HK-2 (cell line): ENCODE measurements around the gene GID8.

Experiments used
- DNase-seq: peaks from one replicate; pipeline ENCODE4 v3.0.0-alpha.2; 2018; ENCODE audit not compliant: unreplicated experiment

Gene GID8

GRCh38 chr20:62902926-62903615, 34.9 kb upstream of the GID8 start:
- DNase-seq: no peak

- no peak for DNase-seq
These were observed 32.3 kb upstream of the GID8 start for GRCh38 chr20:62905536-62906117.

DNA sequence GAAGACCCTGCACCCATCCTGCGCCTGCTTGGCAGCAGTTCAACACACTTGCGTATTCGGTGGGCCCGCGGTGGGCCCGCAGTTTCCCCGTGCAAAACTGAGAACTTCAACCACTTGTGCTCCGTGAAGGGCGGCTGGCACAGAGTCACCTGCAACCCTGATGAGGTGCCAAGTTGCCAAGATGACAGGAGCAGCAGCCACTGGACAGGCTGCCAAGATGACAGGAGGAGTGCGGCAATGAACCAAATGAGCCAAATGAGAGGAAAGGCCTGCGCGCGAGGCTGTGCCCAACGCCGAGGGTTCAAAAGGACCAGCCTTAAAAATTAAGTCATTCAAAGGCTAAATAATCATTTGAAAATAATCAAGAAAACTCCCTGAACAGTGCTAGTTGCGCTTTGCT, 31.7 kb upstream of the GID8 start:
- no peak for DNase-seq

DNA sequence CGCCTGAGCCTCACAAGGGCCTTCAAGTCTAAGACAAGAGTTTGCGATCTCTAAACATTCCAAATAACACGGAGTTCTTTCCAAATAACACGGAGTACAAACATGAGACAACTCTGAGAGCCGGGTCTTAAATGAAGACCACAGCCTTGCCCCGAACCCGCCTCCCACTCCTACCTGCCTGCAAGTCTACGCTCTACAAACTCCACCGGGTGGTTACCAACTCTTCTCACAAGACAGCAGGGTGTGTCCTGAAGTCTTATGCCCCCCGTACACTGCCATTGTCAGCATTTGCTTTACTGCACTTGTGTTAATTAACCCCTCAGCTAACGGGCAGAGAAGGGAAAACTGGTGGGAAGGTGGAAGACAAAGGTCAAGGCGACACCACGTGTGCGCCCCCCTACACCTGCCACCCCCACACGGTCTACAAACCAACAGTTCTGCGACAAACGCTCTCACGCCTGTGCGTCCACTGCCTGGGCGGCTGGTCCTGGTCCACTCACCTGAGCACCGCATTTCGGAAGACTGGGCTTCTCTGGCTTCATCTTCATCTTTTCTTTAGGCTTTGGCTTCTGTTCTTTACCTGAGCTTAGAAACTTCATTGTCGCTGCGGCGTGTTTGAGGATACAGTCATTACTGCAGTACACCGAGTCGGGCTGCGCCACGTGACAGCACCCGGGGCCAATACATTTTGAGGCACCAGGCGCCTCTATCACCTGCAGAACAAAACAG, 31.1 kb upstream of the GID8 start:
- no peak for DNase-seq

- DNase-seq: no peak
These were observed 30.3 kb upstream of the GID8 start for GRCh38 chr20:62907384-62908317.

GRCh38 chr20:62908971-62909791, 28.8 kb upstream of the GID8 start:
- no peak for DNase-seq

GRCh38 chr20:62910217-62910766, 27.7 kb upstream of the GID8 start:
- no peak for DNase-seq

DNA sequence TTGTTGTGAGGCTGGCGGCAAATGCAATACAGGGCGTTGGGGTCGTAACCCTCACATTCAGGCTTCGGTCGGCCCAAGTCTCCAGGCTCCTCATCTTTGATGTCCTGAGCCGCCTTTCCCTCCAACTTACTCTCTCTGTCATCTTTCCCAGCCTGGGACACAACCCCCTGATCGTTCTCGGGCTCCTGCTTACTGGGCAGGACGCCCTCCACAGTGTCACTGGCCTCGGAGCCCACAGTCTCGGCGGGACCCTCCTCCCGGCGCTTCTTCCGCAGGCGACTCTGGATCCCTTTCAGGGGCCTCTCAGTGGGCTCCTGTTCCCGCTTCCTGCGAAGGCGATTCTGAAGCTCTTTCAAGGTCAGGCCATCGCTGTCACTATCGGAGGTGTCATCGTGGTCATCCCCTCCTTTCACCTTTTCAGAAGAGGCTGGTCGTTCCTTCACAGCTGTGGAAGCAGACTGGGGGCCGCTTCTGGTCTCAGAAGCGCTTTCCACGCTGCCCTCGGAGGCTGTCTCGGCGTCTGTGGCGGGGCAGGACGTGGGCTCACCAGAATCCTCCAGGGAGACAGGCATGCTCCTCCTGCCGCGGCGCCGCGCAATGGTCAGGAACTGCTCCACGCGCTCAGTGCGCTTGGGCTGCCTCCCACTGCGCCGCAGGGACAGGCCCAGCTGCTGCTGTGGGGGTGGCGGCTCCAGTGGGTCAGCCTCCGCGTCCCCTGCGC, 27.0 kb upstream of the GID8 start:
- no peak for DNase-seq

GRCh38 chr20:62911701-62912280, 26.2 kb upstream of the GID8 start:
- DNase-seq: no peak

- DNase-seq: no peak
These were observed 24.8 kb upstream of the GID8 start for GRCh38 chr20:62913043-62913630.

DNA sequence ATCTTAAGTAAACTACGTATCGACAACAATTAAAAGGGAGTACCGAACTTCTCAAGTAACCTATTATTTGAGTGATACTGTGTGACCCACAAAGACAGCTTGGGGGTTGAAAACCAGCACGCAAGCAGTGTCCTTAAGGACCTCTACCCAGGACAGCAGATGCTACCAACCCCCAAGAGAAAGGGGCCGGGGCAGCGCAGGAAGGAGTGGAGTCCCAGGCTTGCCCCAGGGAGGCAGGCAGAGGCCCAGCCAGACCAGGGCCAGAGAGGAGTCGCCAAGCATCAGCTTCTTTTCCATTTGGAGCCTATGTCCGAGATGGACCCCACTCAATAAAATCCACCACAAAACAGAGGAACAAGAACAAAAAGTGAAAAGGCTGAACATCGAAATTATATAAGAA, 23.5 kb upstream of the GID8 start:
- no peak for DNase-seq

DNA sequence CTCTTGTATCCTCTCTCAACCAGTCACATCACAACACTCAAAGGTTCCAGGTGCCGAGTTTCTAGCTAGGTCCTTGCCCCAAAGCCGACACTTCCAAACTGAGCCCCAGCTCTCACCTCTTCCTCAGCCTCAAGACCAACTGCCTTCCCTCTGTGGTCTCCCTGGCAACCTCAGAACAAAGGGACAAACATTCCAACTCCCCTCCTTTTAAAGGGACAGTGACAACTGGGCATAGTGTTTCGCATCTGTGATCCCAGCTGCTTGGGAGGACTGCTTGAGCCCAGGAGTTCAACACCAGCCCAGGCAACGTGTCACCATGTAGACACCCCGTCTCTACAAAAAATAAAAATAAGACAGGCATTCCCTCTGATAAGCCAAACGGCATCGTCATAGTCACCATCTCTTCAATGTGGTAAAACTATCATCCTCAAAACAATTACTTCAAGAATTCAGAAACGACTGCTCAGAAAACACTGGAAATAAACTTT, 22.9 kb upstream of the GID8 start:
- DNase-seq: no peak

- no peak for DNase-seq
These were observed 21.1 kb upstream of the GID8 start for GRCh38 chr20:62916703-62917476.

- DNase-seq: no peak
These were observed 20.2 kb upstream of the GID8 start for GRCh38 chr20:62917720-62918119.

- DNase-seq: no peak
These were observed 19.8 kb upstream of the GID8 start for GRCh38 chr20:62918147-62918546.

- DNase-seq: no peak
These were observed 19.1 kb upstream of the GID8 start for GRCh38 chr20:62918831-62919230.

- DNase-seq: no peak
These were observed 17.8 kb upstream of the GID8 start for GRCh38 chr20:62920039-62920645.

GRCh38 chr20:62921119-62921687, 16.7 kb upstream of the GID8 start:
- DNase-seq: no peak
